ENCODE data around the gene FBXL19.

The FBXL19 gene

DNA sequence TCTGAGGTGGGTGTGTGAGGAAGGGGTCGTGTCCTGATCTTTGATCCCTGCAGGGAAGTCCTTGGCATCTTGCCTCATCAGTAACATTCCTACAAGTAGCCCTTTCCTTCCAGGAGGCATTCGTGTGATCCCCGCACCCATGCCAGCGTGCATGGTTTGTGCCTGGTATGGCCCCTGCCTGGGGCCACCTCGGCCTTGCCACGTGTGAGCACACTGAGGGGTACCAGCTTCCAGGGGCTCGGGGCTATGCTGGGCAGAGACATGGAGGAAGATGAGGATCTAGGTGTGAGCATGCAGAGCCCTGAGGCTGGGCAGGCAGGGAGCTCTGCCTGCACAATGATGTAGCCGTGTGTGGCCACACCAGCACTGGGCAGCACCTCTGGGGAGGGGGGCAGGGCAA lies 67.7 kb downstream of the FBXL19 start:
- DNase-seq: no peak

- no peak for DNase-seq
These were observed 69.0 kb downstream of the FBXL19 start for GRCh38 chr16:30992276-30992780.

- DNase-seq: no peak
These were observed 69.8 kb downstream of the FBXL19 start for GRCh38 chr16:30992931-30993816.

DNA sequence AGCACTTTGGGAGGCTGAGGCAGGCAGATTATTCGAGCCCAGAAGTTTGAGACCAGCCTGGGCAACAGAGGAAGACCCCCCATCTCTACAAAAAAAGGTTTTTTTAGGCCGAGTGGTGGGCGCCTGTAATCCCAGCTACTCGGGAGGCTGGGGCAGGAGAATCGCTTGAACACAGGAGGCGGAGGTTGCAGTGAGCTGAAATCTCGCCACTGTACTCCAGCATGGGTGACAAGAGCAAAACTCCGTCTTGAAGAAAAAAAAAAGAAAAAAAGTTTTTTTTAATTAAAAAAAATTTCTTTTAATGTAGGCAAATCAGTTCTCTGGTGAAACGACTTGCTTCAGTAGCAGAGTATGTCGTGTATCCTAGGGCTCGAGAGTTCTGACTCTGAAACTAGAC lies 72.6 kb downstream of the FBXL19 start:
- no peak for DNase-seq

GRCh38 chr16:30996324-30996984 lies 73.1 kb downstream of the FBXL19 start:
- DNase-seq: peak; percentile 71

DNA sequence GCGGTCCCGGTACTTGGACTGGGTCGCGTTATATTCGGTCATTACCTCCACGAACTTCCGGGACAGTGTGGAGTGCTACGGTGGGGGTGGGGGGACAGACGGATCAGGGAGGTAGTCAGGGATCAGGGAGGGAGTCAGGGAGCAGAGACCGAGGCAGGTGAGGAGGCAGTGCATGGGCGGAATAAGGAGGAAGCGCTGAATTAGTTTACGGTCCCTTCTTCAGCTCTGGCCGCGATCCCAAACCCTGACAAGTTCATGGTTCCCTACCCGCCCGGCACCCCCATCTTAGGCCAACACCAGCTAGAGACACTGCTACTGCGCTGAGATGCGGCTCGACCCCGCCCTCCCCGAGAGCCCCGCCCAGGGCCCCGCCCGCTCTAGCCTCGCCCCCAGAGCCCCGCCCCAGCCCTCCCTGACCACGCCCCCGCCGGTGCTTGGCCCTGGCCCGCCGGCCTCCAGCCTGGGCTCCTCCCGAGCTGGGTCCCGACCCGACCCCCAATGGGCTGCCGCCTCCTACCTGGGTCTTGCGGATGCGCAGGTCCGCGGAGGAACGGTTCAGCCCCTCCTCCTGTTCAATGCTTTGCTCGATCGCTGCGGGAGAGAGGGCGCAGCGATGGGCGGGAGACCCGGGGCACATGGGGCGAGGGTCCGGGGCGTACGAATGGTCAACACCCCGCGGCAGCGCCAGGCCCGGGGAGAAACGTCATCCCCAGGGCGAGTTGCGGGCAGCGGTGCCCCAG lies 73.8 kb downstream of the FBXL19 start:
- peak; percentile 84 for DNase-seq

DNA sequence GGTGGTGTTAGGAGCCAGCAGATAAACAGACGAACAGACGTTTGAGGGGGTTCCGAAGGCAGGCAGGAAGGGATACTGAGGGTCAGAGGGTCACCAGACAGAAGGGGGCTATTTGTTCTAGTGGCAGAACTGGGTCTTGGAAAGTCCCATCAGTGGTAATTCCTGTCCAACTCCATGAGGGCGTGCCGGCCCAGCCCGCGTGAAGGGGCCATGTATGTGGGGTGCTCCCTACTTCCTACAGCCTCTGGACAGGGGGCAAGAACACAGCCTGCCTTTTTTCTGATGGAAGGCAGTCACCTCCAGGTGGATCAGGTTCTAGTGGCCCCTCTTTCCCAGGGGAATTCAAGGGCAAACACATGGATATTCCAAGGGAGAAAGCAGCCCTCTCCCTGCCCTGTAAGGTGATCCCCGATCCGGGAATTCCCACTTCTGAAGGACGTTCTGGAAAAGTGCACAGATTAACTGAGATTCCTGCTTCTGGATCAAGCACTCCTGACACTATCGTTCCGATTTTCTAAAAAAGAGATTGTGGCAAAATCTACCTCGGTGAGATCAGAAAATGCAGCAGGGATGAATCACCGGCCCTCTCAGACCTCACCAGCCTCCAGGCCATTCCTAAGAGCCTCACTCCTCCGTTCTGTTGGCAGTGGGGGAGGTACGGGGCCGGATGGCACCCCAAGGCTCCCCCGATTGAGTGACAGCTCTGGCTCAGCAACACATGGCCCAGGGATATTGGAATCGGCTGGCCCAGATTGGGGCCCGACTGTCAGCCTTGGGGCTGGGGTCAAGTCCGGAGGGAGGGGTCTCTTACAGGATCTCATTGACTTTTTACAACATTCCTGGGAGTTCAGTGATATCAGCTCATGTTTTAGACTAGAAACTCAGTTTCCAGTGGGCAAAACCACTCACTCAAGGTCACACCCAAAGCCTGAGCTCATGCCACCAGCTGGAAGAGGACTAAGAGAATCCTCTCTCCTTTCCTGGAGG lies 74.6 kb downstream of the FBXL19 start:
- no peak for DNase-seq

Data from femur (tissue), 1 donor.